Smooth muscle cell of the brain vasculature (primary cell): ENCODE results near the gene NRIP1.

Experiments used
- DNase-seq: peaks from one replicate; pipeline ENCODE4 v3.0.0-alpha.2; 2012; ENCODE audit warnings: low read depth, low spot score

Gene NRIP1

DNA sequence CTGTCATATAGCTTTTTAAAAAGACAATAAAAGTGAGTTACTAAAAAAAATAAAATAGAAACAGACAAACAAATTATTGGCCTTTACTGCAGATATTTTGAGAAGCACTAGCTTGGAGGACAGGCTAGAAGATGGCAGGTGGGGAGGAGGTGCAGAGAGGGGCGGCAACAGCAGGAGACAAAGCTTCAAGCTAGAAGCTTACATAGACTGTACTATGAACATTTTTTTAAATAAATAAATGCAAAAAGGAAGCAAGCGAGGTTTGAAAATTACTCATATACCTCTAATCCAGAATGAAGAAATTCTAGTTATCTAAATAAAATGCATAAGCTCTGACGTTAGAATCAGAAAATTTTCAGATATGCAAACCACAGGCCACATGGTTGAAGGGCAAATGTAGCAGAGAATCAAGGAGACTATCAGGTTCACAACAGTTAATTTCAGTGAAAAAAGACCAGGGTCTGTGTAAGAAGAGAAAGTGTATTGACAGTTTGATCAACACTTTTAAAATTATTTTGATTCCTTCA lies 54.9 kb downstream of the NRIP1 start:
- DNase-seq: no peak

DNA sequence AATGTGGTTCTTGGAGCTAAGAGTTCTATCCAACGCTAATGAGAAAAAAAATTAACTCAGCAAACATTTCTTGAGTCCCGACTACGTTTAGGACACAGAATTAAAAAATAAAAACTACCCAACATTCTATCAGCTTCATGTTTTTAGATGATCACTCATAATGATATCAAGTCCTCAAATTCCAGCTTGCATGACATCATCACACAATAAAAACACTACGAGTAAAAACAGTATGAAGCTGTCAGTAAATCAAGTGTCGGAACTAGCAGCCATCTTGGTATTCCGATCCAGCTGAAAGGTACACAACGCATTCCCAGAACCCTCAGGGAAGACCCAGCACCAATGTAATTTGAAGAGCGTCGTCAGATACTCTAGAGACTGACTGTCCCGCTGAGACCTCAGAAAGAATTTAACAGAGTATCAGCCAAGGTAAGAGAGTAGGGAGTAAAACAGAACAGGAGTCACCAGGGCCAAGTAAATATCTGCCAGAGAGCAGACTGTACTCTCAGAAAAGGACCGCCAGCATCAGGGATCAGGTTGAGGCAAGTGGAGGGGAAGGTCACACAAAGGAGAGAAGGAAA lies 57.0 kb downstream of the NRIP1 start:
- DNase-seq: no peak

DNA sequence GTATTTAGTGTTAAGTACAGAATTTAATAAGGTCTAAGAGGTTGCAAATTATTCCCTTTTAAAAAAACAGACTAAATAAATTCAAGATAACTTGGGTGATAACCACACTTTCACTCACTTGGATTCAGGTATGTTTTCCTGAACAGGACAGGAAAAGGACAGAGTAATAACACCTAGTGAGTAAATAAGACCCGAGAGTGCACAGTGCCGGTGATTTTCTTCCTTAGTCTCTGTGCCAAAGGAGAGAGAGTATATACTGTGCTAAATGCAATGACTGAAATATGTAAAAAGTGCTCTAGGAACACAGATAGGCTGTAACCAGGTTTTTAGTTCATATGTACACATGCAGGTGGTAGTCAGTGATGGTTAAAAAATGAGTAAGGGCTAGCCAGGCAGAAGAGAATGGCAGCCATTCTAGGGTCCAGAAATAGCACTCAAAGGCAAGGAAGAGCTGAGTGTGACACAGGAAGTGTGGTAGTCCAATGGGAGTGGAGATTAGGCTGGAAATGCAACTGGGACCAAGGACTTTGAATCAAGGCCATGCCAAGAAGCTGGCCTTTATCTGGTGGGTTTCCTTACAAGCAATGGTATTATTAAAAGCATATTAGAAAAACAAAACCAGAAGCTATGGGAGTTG lies 58.1 kb downstream of the NRIP1 start:
- DNase-seq: no peak

DNA sequence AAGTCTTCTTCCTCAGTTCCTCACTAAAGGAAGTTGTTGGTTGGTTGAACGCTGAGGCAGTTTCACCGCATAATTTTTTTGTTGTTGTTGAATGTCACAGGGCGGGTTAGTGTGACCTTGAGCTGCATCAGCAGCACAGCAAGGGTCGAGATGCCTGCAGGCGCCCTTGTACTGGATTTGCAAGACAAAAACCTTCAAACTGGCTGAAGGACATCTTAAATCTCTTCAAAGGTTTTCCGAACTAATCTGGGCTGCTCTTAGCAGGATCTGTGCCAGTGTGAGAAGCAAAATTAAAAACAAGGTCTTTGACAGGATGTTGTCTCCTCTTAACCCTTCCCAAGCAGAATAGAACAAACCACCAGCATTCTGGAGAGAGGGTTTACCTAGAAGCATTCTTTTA lies 59.4 kb downstream of the NRIP1 start:
- DNase-seq: peak; percentile 70

DNA sequence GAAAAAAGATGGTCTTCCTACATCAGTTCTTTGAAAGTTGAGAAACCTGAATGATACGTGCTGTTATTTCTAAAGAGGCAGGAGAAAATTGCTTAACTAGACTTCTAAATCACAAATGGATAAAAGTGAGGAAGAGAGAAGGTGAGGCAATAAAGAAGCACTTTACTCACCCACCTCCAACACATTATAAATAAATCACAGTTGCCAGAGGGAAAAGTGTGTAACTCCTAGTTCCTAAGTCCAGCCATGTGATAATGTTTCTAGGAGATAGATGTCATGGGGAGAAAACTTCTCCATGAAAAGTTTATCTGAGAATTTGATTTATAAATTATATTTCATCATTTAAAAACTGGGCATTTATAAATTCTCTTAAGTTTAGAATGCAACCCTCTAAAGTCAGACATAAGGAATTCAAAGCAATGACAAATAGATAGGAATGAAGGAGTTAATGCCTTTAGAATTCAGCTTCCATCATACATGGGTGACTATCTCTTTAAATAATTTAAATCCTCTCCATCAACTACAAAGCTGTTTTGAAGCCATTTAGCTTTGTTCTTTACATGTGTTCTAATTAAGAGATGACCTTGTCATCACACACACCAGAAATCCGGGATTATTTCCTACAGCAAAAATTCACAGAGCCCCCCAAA lies 60.0 kb downstream of the NRIP1 start:
- no peak for DNase-seq

DNA sequence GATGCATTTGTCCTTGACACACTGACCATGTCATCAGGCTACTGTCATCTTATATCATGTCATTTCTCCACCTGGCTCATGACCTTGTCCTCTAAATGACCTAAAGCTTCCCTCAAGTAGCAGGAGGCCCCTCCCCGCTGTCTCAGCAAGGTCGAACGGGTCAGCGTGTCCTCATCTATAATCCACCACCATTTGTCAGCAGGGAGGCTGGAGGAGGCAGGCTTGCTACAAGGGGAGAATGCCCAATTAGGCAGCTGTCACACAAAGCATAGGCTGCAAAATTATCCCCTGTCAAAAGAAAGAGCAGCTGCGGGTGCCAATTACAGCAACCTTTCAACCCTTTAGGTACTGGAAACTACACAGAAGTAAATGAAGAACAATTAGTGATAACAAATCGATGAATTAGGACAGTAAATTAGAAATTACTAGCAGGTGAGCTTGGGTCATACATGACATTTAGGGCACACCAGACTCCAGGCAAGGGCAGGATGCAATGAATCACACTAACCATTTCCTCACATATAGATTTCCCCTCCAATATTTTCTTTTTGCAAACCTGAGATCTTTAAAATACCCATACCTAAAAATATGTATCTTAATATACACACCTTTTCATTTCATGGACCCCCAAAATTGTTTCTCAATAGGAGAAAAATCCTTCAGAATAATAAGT lies 61.2 kb downstream of the NRIP1 start:
- no peak for DNase-seq

DNA sequence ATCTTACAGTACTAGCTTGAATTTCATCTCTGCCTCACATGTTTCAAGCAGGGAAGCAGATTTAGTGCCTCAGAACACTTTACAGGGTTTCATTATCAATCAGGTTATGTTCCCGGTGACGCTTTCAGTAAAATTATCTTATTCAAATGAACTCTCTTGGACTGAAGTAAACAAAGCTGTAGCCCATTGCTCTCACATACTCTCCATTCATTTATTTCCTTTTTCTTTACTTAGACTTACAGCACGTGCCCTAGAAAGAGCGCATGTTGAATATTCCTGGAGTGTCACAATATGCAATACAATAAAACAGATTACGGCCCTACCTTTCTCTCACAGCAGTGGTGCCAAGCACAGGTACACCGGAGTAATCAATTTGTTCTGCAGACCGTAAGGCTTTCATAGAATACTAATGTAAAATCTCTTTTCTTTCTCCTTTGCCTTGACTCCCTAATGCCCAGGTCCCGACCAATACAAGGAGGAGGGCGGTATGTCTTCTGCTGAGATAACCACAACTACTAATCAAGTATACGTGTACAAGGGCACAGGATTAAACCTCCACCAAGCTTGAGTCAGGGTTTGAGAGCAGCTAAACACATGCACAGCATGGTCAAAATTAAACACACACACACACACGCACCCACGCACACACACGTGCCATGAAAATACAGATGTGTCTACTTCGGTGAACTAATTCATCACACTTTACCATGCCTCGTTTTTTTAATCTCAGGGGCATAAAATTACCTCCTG lies 62.8 kb downstream of the NRIP1 start:
- no peak for DNase-seq

DNA sequence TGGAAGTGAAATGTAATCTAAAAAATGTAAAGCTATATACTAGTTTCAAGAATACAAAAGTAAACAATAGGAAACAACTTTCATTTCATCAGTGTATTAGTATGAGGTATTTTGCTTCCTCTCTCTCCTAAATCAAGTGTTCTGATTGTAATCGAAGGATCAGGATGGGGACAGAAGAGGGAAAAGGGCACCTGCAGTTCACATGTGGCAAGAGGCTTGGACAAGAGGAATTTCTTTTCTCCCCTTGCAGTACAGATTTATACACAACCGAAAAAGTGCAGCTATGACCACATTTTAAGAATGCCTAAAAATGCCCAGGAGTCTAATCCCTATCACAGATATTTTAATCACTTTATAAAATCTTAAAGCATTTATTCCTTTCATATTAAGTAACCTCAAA lies 63.7 kb downstream of the NRIP1 start:
- no peak for DNase-seq

DNA sequence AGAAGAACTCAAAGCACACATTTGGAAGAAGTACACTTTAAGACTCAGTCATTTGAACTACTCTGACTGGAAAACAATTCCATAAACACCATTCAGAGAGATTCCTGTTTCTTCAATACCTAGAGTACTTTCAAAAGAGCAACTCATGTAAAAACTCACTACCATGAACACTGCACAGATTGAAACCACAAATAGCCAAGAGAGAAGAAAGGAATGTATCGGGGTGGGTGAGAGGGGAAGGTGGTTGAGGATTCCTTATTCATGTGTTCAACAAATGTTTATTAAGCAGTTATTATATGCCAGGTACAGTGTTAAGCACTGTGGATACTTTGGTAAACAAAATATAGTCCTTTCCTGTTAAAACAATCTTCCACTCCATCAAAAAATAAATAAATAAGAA lies 64.7 kb downstream of the NRIP1 start:
- no peak for DNase-seq

DNA sequence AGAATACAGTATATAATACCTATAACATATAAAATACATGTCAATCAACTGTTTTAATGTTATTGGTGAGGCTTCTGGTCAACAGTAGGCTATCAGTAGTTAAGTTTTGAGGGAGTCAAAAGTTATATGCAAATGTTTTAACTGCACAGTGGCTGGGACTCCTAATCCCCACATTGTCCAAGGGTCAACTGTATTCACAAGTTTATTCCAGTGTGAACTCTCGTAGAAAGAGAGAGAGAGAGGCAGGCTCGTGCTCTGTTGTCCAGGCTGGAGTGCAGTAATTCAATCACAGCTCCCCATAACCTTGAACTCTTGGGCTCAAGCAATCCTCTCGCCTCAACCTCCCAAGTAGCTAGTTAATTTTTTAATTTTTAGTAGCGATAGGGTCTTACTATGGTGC lies 66.0 kb downstream of the NRIP1 start:
- no peak for DNase-seq

DNA sequence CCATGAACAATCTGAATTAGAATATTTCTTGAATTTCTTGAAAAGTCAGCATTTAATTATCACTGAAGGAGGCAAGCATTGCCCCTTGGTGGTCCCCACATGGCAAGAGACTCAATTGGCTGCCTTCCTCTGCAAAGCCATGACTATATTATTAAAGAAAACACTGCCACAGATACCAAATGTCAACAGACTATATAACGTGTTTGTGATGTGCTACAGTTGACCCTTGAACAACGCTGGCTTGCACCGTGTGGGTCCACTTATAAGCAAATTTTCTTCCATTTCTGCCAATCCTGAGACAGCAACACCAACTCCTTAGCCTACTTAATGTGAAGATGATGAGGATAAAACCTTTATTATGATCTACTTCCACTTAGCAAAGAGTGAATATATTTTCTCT lies 66.5 kb downstream of the NRIP1 start:
- DNase-seq: no peak

DNA sequence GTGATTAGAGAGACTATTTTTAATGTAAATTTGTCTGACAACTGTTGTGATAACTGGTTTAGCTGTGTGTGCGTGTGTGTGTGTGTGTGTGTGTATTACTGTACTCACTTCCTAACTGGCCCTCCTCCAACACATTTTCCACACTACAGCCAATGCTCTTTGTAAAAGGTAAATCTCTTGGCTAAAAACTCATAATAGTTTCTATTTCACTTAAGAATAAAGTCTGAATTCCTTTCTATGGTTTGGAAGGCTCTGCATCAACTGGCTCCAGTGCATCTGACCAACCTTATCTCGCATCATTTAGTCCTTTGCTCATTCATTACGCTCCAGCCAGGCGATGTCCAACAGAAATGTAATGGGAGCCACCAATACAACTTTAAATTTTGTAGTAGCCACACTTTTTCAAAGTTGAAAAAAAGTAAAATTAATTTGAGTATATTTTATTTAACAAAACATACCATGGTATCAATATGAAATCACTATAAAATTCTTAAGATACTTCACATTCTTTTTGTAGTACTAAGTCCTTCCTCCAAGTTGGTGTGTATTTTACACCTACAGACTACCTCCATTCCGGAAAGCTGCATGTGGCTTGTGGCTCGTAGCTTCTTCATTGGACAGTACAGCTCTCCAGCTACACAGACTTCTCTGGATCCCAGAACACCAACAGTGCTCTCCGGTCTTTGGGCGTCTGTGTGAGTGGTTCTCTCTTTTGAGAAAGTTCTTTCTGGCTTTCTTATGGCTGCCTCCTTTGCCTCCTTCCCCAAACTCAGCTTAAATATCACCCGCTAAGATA lies 68.9 kb downstream of the NRIP1 start:
- DNase-seq: no peak

DNA sequence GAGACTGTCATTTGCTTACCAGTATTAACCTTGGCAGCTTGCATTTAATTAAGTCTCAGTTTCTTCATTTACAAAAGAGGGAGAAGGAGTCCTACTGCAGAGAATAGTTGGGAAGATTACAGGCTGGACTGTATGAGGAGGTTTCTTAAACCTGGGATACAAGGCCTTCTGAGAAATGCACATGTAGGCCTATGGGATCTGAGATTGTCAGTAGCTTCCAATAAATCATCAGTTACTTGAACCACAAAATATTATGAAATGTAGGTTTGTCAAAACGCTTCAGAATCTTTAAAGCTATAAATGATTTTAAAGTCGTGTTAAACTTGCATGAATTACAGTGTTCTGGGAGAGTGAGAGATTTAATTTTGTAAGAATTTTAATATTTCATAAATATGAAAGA lies 69.6 kb downstream of the NRIP1 start:
- no peak for DNase-seq

DNA sequence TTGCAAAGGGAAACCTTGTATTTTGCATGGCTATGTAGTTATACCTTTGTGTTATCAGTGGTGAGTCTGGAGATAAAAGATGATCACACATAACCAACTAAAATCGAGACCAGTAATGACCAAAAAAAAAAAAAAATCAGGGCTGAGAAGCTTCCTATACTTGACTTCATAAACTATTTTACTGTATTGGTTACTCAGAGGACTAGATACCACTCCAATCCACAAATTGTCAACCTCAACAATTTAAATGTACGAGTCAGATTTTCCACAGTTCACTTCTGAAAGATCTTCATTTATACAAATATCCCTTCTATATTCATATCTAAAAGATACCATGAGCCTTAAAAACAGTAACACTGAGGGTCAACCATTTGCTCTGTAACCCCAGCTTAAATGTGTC lies 71.7 kb downstream of the NRIP1 start:
- no peak for DNase-seq

DNA sequence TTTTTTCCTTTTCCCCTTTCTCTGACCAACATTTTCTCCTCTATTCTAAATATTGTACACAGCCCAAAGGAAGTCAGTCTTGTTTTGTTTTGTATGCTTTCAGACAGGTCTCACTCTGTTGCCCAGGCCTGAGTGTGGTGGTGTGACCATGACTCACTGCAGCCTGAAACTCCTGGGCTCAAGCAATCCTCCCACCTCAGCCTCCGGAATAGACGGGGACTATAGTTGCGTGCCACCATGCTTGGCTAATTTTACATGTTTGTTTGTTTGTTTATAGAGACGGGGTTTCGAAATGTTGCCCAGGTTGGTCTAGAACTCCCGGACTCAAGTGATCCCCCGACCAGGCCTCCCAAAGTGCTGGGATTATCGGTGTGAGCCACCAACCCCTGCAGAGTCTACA lies 72.8 kb downstream of the NRIP1 start:
- DNase-seq: no peak

DNA sequence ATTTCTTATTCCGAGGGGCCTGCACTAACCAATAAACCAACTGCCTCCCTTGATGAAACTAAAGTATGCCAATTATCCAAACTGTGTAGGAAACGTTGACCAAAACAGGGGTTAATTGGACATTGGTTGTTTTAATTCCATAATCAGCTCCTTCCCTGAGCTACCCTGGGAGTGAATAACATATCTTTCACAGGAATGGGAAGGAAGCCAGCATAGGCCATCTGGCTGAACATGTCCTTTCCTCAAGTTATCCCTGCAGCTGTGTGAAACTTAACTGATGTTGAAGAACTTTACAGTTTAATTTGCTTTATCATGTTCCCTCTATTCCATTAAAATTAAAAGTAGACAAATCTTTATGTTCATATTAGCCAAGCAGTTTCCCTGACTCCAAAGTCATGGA lies 75.4 kb downstream of the NRIP1 start:
- no peak for DNase-seq

DNA sequence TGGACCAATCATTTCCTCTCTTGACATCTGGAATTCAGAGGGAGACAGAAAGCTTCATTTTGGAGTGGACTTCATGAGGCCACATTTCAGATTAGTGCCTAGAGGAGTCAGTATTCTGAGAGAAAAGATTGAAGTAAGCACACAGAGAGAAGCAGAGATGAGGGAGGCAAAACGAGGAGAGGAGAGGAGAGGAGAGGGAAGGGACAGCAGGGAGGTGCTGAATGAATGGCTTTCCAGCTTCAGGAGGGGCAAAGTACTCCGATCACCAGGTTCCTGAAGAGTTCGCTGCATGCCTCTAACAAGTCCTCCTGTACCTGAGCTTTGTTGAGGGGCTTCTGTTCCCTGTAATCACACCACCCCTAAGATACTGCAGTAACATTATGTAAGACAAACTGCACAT lies 76.0 kb downstream of the NRIP1 start:
- DNase-seq: no peak

DNA sequence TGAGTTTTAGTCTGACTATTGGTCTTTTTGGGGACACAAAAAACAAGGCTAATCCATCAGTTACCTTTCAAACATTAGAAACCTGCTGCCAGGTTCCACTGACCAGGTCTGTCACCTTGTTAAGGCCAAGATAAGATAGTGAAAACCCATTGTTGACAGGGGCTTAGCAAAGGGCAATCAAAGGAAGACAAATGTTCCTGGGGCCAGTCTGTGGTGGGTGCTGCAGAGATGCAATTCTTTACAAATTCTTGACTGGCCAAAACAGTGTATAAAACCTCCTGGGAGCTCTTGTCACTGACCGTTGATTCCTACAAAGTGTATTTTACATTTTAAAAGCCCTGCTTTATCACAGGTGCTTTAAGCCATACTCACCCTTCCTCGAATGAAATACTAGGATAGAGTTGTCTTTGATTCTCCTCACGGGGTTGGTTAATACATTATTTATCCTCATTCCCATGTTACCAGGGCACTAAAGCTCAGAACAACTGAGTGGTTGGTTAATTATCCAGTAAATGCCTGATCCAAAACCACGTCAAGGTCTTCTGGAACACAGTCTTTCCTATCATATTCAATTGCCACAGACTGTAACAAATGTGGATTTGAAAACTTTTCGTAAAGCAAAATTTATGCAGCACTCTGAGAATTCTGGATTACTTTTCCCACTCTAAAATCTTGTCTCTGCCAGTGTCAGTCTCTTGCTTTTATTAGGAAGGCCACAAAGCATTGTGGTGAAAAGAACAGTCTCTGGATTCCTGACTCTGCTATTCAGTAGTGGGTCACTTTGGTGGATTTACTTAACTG lies 77.2 kb downstream of the NRIP1 start:
- no peak for DNase-seq

DNA sequence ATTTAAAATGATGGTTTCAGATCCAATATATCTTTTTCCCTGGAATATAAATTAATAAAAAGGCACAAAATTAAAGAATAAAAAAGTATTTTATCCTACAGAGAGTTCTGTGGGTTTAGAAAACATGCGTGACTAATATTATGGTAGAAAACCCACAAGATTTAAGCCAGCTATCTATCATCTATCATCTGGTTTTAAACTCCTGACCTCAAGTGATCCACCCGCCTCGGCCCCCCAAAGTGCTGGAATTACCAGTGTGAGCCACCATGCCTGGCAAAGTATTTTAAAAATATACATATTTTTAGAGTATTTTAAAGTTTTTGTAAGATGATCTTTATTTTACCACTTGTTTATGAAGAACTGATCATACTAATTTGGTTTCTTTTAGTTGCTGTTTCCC lies 79.5 kb downstream of the NRIP1 start:
- no peak for DNase-seq

DNA sequence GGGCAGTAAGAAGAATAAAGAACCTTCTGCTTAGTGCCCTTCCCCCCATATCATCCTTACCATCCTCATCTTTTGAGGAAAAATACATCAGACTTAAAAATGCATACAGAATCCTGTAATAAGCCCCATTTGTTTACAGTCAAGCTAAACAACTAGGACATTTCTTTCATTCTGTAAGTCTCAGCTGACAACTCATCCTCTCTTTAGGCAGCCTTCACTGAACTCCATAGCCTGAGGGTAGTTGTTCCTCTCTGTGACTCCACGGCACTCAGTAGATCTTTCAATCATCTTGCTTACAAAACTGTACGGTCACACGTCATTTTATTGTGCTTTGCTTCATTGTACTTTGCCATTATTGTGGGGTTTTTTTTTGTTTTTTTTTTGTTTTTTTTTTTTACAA lies 82.5 kb downstream of the NRIP1 start:
- DNase-seq: no peak
